SK-N-MC (cell line): Measurements from ENCODE around the gene GPC2.

Experiments used
- EZH2 ChIP-seq: fragments of 200-600 bp; sonication (generic); IDR thresholded peaks from one replicate; pipeline ENCODE4 v1.6.1; 2017; ENCODE audit warnings: antibody characterized with exemption
- FOXP2 ChIP-seq: optimal IDR thresholded peaks from 2 replicates; pipeline ENCODE3; 2011; ENCODE audit warnings: mild to moderate bottlenecking, moderate library complexity; ENCODE audit not compliant: insufficient read depth; ENCODE audit errors: extremely low read length, control extremely low read depth
- POLR2AphosphoS5 ChIP-seq: IDR thresholded peaks from 2 replicates; pipeline ENCODE4 v1.6.1; 2012; ENCODE audit warnings: mild to moderate bottlenecking, low read depth, low read length, borderline replicate concordance

DNA sequence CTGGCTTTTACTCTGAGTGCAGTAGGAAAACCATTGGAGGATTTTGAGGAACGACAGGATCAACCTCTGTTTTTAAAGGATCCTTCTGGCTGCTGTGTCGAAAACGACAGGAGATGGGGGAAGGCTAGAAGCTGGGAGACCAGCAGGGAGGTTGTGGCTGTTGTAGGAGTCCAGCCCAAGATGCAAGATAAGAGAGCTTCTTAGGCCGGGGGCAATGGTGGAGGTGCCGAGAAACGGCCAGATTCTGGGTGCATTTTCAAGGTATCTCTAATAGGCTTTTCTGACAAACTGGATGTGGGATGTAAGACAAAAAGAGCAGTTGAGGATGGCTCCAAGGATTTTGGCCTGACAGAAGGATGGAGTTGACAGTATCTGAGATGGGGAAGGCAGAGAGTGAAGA, 32.3 kb upstream of the GPC2 start:
- TF ChIP-seq EZH2 (no peak), POLR2AphosphoS5 (no peak), FOXP2 (no peak)
